ENCODE results near the gene ADAMTS18. TPM values are rescaled to one million over a fixed set of nuclear protein-coding genes. Genes with fewer than 3 reads are reported as not detected.

The ADAMTS18 gene
- total and polyA plus RNA-seq, 9 of the 15 experiments (the other 6 are each of a cell fraction or from before 2014, with no cell fraction given) = not detected

- no peak for TF ChIP-seq U2AF2 (optimal IDR thresholded peaks at IDR 0.05; ENCODE audit: low read depth, low read length)
- TF ChIP-seq TFAP4 (CRISPR knock-in tag; IDR thresholded peaks at IDR 0.05; ENCODE audit: borderline replicate concordance) = no peak
- no peak for TF ChIP-seq CBX2 (IDR thresholded peaks at IDR 0.05; ENCODE audit: insufficient read depth, low read length, poor library complexity, severe bottlenecking)
- no peak for TF ChIP-seq ZC3H11A (IDR thresholded peaks at IDR 0.05; ENCODE audit: low read depth, low read length)
- TF ChIP-seq ZNF639 (CRISPR knock-in tag; conservative IDR thresholded peaks at IDR 0.05 in 1 of 2, IDR thresholded peaks at IDR 0.05 in 1 of 2) = no peak
- TF ChIP-seq ZNF146 (CRISPR knock-in tag; IDR thresholded peaks at IDR 0.05; ENCODE audit: unreplicated experiment) = no peak
- no peak for TF ChIP-seq EGR1 (conservative IDR thresholded peaks at IDR 0.05)
- no peak for TF ChIP-seq ZNF592 (IDR thresholded peaks at IDR 0.05)
- TF ChIP-seq L3MBTL2 (IDR thresholded peaks at IDR 0.05) = no peak
Measured at GRCh38 chr16:77262971-77263370, 171.9 kb downstream of the ADAMTS18 start (continued).
